ENCODE measurements around the gene ZNF30. TPM values are rescaled to one million over a fixed set of nuclear protein-coding genes. Genes with fewer than 3 reads are reported as not detected.
"Not testable (repeated sequence)": the region's sequence is repeated elsewhere in the genome, so short reads cannot be mapped to it uniquely, and the experiment has no call there.

The ZNF30 gene
- total RNA-seq, 4 donors from 2014 or later: 1.6 to 9.9 (median 2.1) TPM

GRCh38 chr19:34900245-34900644 is 26.5 kb upstream of the ZNF30 start:
- Histone ChIP-seq H3K27me3 (peaks cover 0 to 5% of the 10 kb centered on the region in 2 donors), H3K27ac (no peak overlapping the region), H3K4me1 (no peaks in the 10 kb centered on the region), H3K9me3 (no peaks in the 10 kb centered on the region), H3K36me3 (no peaks in the 10 kb centered on the region), H3K4me3 (no peak overlapping the region)
- no peak for TF ChIP-seq POLR2A (IDR thresholded peaks at IDR 0.05)
- no peak for TF ChIP-seq CTCF (IDR thresholded peaks at IDR 0.05)
- DNase-seq: no peak

- H3K27ac ChIP-seq: no peak overlapping the region
- no peak for DNase-seq
- no peaks in the 10 kb centered on the region for H3K9me3 ChIP-seq
- TF ChIP-seq CTCF (IDR thresholded peaks at IDR 0.05) (no peak), POLR2A (IDR thresholded peaks at IDR 0.05) (no peak)
- H3K36me3 ChIP-seq: no peaks in the 10 kb centered on the region
- no peak overlapping the region for H3K4me3 ChIP-seq
- peaks cover 0 to 5% of the 10 kb centered on the region in 2 donors for H3K27me3 ChIP-seq
- no peaks in the 10 kb centered on the region for H3K4me1 ChIP-seq
Observed at GRCh38 chr19:34904664-34905527, 21.8 kb upstream of the ZNF30 start.

GRCh38 chr19:34910770-34911169 is 15.9 kb upstream of the ZNF30 start:
- H3K4me1 ChIP-seq: no peaks in the 10 kb centered on the region
- H3K27me3 ChIP-seq: no peaks in the 10 kb centered on the region
- H3K27ac ChIP-seq: no peak overlapping the region
- no peak for TF ChIP-seq CTCF (IDR thresholded peaks at IDR 0.05)
- TF ChIP-seq POLR2A (IDR thresholded peaks at IDR 0.05): no peak
- no peaks in the 10 kb centered on the region for H3K9me3 ChIP-seq
- no peaks in the 10 kb centered on the region for H3K36me3 ChIP-seq
- no peak overlapping the region for H3K4me3 ChIP-seq
- no peak for DNase-seq

GRCh38 chr19:34917144-34917543 is 9.6 kb upstream of the ZNF30 start:
- not testable (repeated sequence) for H3K4me1 ChIP-seq, H3K27ac ChIP-seq, H3K27me3 ChIP-seq, DNase-seq, H3K36me3 ChIP-seq, H3K4me3 ChIP-seq
- peaks cover 0 to 10% (median 4%) of the 10 kb centered on the region in 4 donors for H3K9me3 ChIP-seq

- DNase-seq: no peak
- no peak overlapping the region for H3K27ac ChIP-seq
- H3K27me3 ChIP-seq: no peaks in the 10 kb centered on the region
- TF ChIP-seq POLR2A (IDR thresholded peaks at IDR 0.05): no peak
- TF ChIP-seq CTCF (IDR thresholded peaks at IDR 0.05): no peak
- H3K4me3 ChIP-seq: no peak overlapping the region
- peaks cover 0 to 10% (median 4%) of the 10 kb centered on the region in 4 donors for H3K9me3 ChIP-seq
- H3K36me3 ChIP-seq: no peaks in the 10 kb centered on the region
- no peaks in the 10 kb centered on the region for H3K4me1 ChIP-seq
Observed at GRCh38 chr19:34918190-34918589, 8.5 kb upstream of the ZNF30 start.

- not testable (repeated sequence) for H3K4me3 ChIP-seq, H3K27ac ChIP-seq, H3K4me1 ChIP-seq, H3K36me3 ChIP-seq, DNase-seq, H3K27me3 ChIP-seq
- peaks cover 0 to 10% (median 4%) of the 10 kb centered on the region in 4 donors for H3K9me3 ChIP-seq
Observed at GRCh38 chr19:34920090-34920786, 6.5 kb upstream of the ZNF30 start.
